Measurements from ENCODE around the gene RRP7A.

RRP7A gene

DNA sequence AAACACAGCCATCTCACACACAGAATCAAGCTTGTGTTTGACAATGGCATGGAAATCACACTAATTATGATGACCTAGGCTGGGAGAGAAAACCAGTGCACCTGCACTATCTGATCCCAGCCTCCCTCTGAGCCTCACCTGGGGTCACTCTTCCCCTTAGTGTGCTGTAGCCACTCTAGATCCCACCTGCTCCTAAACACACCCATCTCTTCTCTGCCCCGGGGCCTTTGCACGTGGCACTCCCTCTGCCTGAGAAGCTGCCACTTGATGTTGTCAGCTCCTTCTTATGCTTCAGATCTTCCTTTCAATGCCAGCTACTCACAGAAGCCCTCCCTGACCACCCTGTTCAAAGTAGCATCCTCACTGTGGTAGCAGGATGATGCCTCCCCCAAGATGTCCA, 44.5 kb downstream of the RRP7A start:
- Histone ChIP-seq H3K36me3 (no peaks in the 10 kb centered on the region), H3K4me3 (no peak overlapping the region), H3K9me3 (no peaks in the 10 kb centered on the region), H3K4me1 (no peaks in the 10 kb centered on the region), H3K27me3 (peaks cover 0 to 4% of the 10 kb centered on the region in 2 donors), H3K27ac (no peak overlapping the region)
- intact Hi-C loops (cut with DNase I; ENCODE audit: low total_unique reads), result no loop called here
- no peak for TF ChIP-seq CTCF (IDR thresholded peaks at IDR 0.05)
- no peak for DNase-seq

GRCh38 chr22:42473484-42474193, 46.0 kb downstream of the RRP7A start:
- intact Hi-C loops (cut with DNase I; ENCODE audit: low total_unique reads), result no loop called here
- no peak for DNase-seq

DNA sequence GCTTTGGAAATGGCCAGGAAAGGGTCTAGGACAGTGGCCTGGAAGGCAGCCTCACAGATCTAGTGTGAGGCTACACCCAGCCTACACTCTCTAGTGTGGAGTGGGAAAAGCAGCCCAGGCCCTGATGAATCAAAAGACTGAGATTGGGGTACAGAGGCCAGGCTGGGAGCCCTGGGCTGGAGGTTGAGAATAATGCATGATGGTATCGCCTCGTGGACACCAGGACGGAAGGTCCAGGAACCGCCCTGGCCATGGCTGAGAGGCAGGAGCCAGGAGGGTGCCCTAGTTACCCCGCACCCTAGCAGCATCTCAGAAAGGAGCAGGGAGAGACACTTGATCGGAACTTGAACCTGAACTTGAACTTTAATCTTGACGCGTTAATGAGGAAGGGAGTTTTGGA, 46.9 kb downstream of the RRP7A start:
- intact Hi-C loops (cut with DNase I; ENCODE audit: low total_unique reads), result no loop called here
- H3K4me3 ChIP-seq, result no peak overlapping the region
- H3K36me3 ChIP-seq, result no peaks in the 10 kb centered on the region
- TF ChIP-seq CTCF (IDR thresholded peaks at IDR 0.05), result no peak
- no peak for DNase-seq
- H3K27ac ChIP-seq, result no peak overlapping the region
- peaks cover 0 to 8% of the 10 kb centered on the region in 2 donors for H3K27me3 ChIP-seq
- no peaks in the 10 kb centered on the region for H3K9me3 ChIP-seq
- H3K4me1 ChIP-seq, result no peaks in the 10 kb centered on the region

More at GRCh38 chr22:42473484-42474193, 46.0 kb downstream of the RRP7A start:
- no peak overlapping the region for H3K27ac ChIP-seq
- H3K9me3 ChIP-seq, result no peaks in the 10 kb centered on the region
- TF ChIP-seq CTCF (IDR thresholded peaks at IDR 0.05), result peak; percentile 46 to 54
- no peak overlapping the region for H3K4me3 ChIP-seq
- no peaks in the 10 kb centered on the region for H3K4me1 ChIP-seq
- no peaks in the 10 kb centered on the region for H3K36me3 ChIP-seq
- peaks cover 0 to 6% of the 10 kb centered on the region in 2 donors for H3K27me3 ChIP-seq

- no peaks in the 10 kb centered on the region for H3K36me3 ChIP-seq
- TF ChIP-seq CTCF (IDR thresholded peaks at IDR 0.05), result no peak
- intact Hi-C loops (cut with DNase I; ENCODE audit: low total_unique reads), result no loop called here
- H3K27ac ChIP-seq, result no peak overlapping the region
- H3K9me3 ChIP-seq, result no peaks in the 10 kb centered on the region
- peaks cover 0 to 8% of the 10 kb centered on the region in 2 donors for H3K27me3 ChIP-seq
- DNase-seq, result no peak
- H3K4me1 ChIP-seq, result no peaks in the 10 kb centered on the region
- H3K4me3 ChIP-seq, result no peak overlapping the region
Measured at GRCh38 chr22:42471441-42471840, 48.2 kb downstream of the RRP7A start.

DNA sequence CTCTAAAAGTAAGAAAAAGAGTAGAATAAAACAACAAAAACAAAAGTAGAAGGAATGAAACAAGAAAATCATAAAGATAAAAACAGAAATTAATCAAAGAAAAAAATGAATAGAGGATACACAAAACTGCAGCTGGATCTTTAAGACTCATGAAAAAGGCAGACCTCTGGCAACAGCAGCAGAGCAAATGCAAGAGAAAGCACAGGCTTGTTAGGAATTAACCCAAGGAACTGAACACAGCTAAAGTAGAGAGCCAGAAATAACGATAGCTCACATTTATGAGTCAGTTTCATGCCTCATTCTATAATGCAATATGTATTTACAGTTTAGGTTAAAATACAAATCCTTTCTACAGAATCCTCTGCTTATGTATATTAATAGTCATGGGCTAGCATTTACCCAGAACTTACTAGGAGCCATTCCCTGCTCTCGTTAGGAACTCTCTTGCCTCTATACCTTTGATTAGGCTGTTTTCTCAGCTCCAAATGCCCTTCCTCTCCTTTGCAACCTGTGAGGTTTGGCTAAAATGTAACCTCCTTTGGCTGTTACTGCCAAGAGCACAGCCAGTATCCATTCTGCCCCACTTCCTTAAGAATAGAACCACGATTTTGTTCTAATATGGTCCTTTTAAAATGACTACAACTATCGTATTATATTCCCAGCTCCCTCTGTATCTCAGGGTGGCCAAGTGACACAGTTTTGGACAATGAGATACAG, 49.1 kb downstream of the RRP7A start:
- DNase-seq, result no peak
- Histone ChIP-seq H3K4me3 (no peak overlapping the region), H3K9me3 (no peaks in the 10 kb centered on the region), H3K27me3 (peaks cover 0 to 8% of the 10 kb centered on the region in 2 donors), H3K4me1 (no peaks in the 10 kb centered on the region), H3K36me3 (no peaks in the 10 kb centered on the region), H3K27ac (no peak overlapping the region)
- intact Hi-C loops (cut with DNase I; ENCODE audit: low total_unique reads), result no loop called here
- TF ChIP-seq CTCF (IDR thresholded peaks at IDR 0.05), result no peak

Measured in tibial artery (tissue), 4 donors.